ENCODE measurements around the gene GNGT2.

GNGT2 gene

GRCh38 chr17:49210158-49211029 lies at the start of gene GNGT2, which contains the start of gene ABI3:
GNGT2 (minus strand) TSS chr17:49210574; CDS start chr17:49207422, 3,152 bp downstream.
ABI3 (plus strand) TSS chr17:49210707; CDS start chr17:49210725, 18 bp downstream.
- no peak for DNase-seq

DNA sequence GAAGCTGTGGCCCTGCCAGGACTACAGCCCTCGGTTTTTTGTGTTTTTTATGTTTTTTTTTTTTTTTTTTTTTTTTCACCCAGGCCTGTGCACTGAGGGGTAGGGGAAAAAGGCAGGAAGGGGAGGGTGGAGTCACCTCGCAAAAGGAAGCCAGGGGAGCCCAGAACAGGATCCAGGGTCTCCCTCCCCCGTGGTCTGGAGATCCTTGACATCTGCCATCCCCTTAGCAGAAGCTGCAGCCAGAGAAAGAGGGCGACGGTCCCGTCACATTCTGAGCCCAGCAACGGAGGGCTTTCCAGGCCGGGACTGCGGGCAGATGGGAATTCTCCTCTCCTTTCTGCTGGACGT lies 49.3 kb upstream of the GNGT2 start:
- no peak for DNase-seq

DNA sequence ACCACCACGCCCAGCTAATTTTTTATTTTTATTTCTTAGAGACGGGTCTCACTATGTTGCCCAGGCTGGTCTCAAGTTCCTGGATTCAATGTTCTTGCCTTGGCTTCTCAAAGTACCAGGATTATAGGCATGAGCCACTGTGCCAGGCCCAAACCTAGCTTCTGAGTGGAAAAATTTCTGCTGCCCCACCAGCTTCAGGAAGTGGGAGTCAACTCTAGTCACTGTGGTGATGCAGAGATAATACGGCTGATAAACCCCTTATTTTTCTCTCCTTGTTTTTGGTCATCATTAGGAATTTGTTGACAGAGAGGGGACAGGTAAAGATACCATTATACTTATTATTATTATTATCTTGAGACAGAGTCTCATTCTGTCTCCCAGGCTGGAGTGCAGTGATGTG lies 48.0 kb upstream of the GNGT2 start:
- no peak for DNase-seq

DNA sequence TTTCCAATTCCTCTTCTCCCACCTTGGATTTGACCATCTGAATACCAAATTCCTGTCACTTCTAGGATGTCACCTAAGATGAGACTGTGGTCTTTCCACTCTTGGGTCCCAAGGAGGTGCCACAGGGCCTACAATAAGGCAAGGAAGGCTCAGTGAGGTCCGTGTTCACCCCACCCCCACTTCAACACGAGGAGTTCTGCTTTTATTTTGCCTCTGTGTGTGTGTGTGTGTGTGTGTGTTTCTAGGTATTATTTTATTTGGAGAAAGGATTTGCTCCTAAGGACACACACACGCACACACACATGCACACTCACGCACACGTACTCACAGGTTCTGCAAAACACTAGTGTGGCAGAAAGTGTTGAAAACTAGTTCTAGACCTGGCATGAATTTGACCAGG lies 44.8 kb upstream of the GNGT2 start:
- DNase-seq = no peak

DNA sequence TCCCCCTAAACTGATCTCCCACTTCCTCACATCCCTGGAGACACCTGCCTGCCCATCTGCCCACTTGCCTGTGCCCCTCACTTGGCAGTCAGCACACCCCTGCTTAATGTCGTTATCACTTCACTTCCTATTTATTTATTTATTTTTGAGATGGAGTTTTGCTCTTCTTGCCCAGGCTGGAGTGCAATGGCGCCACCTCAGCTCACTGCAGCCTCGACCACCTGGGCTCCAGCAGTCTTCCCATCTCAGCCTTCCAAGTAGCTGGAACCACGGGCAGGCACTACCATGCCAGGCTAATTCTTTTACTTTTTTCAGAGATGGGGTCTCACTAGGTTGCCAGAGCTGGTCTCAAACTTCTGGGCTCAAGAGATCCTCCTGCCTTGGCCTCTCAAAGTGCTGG lies 43.7 kb upstream of the GNGT2 start:
- no peak for DNase-seq

DNA sequence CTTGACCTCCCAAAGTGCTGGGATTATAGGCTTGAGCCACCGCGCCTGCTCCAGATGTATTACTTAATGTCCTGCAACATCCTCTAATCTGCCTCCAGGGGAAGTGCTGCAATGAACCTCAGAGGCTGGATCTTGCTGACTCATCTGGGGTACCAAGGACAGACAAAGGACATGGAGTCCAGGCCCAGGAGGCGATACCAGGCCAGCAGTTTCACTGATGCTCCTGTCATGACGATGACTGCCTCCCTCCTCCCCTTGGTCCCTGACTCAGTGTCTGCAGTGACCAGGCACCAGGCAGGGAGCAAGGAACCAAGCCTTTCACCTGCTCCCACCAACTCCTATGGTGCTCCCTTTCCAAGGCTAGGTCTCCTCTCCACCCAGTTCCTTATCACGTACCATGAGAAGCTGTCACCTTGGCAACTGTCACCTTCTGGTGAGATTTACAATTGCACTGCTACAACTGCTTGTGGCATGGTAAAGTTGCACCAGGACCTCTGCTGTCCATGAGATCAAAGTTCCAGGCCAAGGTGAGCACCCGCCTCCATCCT lies 41.8 kb upstream of the GNGT2 start:
- DNase-seq = no peak

DNA sequence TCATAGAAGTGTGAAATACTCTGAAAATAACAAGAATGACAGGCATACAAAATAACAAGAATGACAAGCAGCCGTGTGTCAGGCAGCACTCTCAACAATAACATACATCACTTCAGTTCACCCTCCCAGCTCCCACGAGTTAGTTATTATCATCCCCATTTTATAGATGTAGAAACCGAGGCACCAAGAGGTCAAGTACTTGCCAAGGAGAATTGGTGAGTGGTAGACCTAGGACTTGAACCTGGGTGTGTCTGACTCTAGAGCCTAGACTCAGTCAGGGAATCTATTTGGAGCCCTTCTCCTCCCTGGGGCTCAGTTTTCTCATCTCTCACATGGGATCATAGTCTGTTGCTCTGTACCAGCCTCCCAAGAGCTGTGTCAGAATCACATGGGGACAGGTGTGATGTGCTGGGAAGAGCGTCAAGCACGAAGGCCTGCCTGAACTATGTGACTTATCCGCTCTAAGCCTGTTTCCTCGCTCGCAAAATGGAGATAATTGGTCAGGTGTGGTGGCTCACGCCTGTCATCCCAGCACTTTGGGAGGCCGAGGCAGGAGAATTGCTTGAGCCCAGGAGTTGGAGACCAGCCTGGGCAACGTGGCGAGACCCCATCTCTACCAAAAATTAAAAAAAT lies 39.6 kb upstream of the GNGT2 start:
- DNase-seq = no peak

GRCh38 chr17:49249292-49249794 lies 39.0 kb upstream of the GNGT2 start:
- no peak for DNase-seq

DNA sequence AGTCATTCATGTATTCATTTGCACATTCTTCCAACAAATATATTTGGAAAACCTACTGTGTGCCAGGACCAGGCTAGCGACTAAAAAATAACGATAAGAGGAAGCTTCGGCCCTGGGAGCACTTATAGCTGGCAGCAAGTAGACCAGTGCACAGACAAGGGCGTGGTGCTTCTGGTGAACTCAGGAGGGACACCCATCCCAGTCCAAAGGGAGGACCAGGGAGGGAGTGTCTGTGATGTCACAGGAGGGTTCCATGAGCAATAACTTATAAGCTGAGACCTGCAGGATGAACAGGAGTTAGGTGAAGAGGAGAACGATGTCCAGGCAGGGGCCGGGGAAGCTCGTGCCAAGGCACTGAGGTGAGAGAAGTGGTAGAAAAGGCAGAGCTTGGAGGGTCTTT lies 37.6 kb upstream of the GNGT2 start:
- DNase-seq = no peak

GRCh38 chr17:49244839-49245238 lies 34.5 kb upstream of the GNGT2 start:
- DNase-seq = no peak

- no peak for DNase-seq
Measured at GRCh38 chr17:49242813-49243212, 32.4 kb upstream of the GNGT2 start.

- DNase-seq = no peak
Measured at GRCh38 chr17:49241692-49242397, 31.5 kb upstream of the GNGT2 start.

- DNase-seq = no peak
Measured at GRCh38 chr17:49241040-49241439, 30.7 kb upstream of the GNGT2 start.

GRCh38 chr17:49240619-49241018 lies 30.2 kb upstream of the GNGT2 start:
- DNase-seq = no peak

DNA sequence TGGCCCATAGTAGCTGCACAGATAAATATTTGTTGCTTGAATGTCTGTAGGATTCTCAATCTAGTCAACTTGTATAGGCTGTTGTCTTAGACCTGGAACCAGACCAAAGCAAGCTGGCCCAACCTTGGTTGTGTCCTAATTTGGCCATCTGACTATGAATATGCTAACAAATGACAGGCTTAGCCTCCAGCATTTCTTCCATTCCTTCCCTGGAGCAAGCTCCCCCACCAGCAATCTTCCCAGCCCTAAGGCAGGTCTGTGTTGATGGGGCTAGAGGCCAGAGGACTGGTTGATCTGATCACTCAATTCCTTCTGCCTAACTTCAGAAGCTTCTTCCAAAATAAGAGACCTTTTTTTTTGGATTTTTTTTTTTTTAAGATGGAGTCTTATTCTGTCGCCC lies 29.6 kb upstream of the GNGT2 start:
- DNase-seq = no peak

- DNase-seq = no peak
Measured at GRCh38 chr17:49235896-49236295, 25.5 kb upstream of the GNGT2 start.

GRCh38 chr17:49234509-49235080 lies 24.2 kb upstream of the GNGT2 start:
- DNase-seq = no peak

- no peak for DNase-seq
Measured at GRCh38 chr17:49231563-49231894, 21.2 kb upstream of the GNGT2 start.

- DNase-seq = peak; percentile 92
Measured at GRCh38 chr17:49230636-49231562, 20.5 kb upstream of the GNGT2 start, which contains the start of gene PHOSPHO1. PHOSPHO1 (minus strand) TSS chr17:49230787; CDS start chr17:49226691, 4,096 bp downstream.

DNA sequence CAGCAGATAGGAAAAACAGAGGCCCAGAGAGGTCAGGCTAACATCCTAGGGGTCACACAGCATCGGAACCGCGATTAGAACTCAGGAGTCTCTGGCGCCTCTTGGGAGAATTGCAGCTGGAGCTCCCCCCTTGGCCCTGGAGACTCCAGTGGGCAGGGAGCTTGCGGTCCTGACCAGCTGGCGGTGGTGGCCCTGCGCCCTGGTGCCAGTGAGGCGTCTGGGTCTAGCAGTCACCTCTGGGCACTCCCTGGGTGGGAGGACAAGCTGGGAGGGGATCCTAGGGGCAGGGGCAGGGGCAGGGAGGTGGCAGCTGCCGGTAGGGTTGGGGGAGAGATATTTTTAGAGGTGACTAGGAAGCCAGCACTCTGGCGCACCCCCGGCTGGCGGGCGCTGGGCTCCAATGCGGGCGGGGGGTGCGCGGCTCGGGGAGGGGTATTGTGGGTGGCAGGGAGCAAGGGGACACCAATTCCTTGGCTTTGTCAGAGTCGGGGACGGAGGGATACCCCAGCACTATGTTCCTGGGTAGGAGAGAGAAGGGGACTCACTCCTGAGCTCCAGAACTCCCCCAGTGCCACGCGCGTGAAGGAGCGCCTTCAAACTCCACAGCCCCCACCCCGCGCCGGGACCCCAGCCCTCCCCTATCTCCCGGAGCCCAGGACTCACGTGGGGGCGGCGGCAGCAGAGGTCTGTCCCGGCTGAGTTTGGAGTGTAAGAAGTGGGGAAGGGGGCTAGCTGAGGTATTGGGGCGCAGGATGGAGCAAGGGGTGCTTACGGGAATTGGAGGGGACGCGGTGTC lies 19.6 kb upstream of the GNGT2 start:
- no peak for DNase-seq
